Measurements from ENCODE around the gene PROSER3. TPM values are rescaled to one million over a fixed set of nuclear protein-coding genes. Genes with fewer than 3 reads are reported as not detected.
"Not testable (repeated sequence)": the region's sequence is repeated elsewhere in the genome, so short reads cannot be mapped to it uniquely, and the experiment has no call there.

Gene PROSER3
- total RNA-seq, 2 donors from 2014 or later, result 36.2 to 36.6 TPM

- Mint-ChIP-seq H3K4me3 (no peak overlapping the region), H3K27ac (no peak overlapping the region), H3K4me1 (peaks cover 7% of the 10 kb centered on the region), H3K36me3 (ENCODE audit: low read depth) (no peaks in the 10 kb centered on the region), H3K27me3 (peaks cover 34% of the 10 kb centered on the region)
- ATAC-seq (no peak), DNase-seq (no peak)
- no peaks in the 10 kb centered on the region for H3K9me3 ChIP-seq (ENCODE audit: control insufficient read depth, low read length, poor library complexity, severe bottlenecking)
Measured at GRCh38 chr19:35793381-35794165, 35.6 kb downstream of the PROSER3 start.

- not testable (repeated sequence) for DNase-seq; H3K4me1 Mint-ChIP-seq; H3K4me3 Mint-ChIP-seq; H3K36me3 Mint-ChIP-seq (ENCODE audit: low read depth); ATAC-seq; H3K27ac Mint-ChIP-seq; H3K9me3 ChIP-seq (ENCODE audit: control insufficient read depth, low read length, poor library complexity, severe bottlenecking)
- H3K27me3 Mint-ChIP-seq, result peaks cover 39% of the 10 kb centered on the region
Measured at GRCh38 chr19:35795564-35795963, 37.6 kb downstream of the PROSER3 start.

- peak overlapping the region; percentile 25 for H3K4me3 Mint-ChIP-seq
- ATAC-seq, result no peak
- H3K9me3 ChIP-seq (ENCODE audit: control insufficient read depth, low read length, poor library complexity, severe bottlenecking), result no peaks in the 10 kb centered on the region
- H3K36me3 Mint-ChIP-seq (ENCODE audit: low read depth), result no peaks in the 10 kb centered on the region
- H3K27me3 Mint-ChIP-seq, result peaks cover 39% of the 10 kb centered on the region
- peaks cover 9% of the 10 kb centered on the region for H3K4me1 Mint-ChIP-seq
- no peak for DNase-seq
- no peak overlapping the region for H3K27ac Mint-ChIP-seq
Measured at GRCh38 chr19:35796645-35797542, 38.9 kb downstream of the PROSER3 start.

GRCh38 chr19:35797663-35798062 is 39.7 kb downstream of the PROSER3 start:
- H3K4me1 Mint-ChIP-seq, result peaks cover 9% of the 10 kb centered on the region
- H3K27me3 Mint-ChIP-seq, result peaks cover 34% of the 10 kb centered on the region
- DNase-seq (no peak), ATAC-seq (no peak)
- H3K27ac Mint-ChIP-seq, result no peak overlapping the region
- no peaks in the 10 kb centered on the region for H3K36me3 Mint-ChIP-seq (ENCODE audit: low read depth)
- no peaks in the 10 kb centered on the region for H3K9me3 ChIP-seq (ENCODE audit: control insufficient read depth, low read length, poor library complexity, severe bottlenecking)
- no peak overlapping the region for H3K4me3 Mint-ChIP-seq

- Mint-ChIP-seq H3K4me1 (peaks cover 18% of the 10 kb centered on the region), H3K27ac (no peak overlapping the region), H3K27me3 (peaks cover 17% of the 10 kb centered on the region), H3K4me3 (no peak overlapping the region), H3K36me3 (ENCODE audit: low read depth) (no peaks in the 10 kb centered on the region)
- no peaks in the 10 kb centered on the region for H3K9me3 ChIP-seq (ENCODE audit: control insufficient read depth, low read length, poor library complexity, severe bottlenecking)
- DNase-seq (no peak), ATAC-seq (no peak)
Measured at GRCh38 chr19:35801828-35802227, 43.9 kb downstream of the PROSER3 start.

GRCh38 chr19:35805526-35806102 is 47.6 kb downstream of the PROSER3 start:
- ATAC-seq, result no peak
- DNase-seq, result no peak
- H3K9me3 ChIP-seq (ENCODE audit: control insufficient read depth, low read length, poor library complexity, severe bottlenecking), result no peaks in the 10 kb centered on the region
- Mint-ChIP-seq H3K4me3 (no peak overlapping the region), H3K27me3 (peaks cover 12% of the 10 kb centered on the region), H3K27ac (no peak overlapping the region), H3K36me3 (ENCODE audit: low read depth) (no peaks in the 10 kb centered on the region), H3K4me1 (peaks cover 13% of the 10 kb centered on the region)

GRCh38 chr19:35806597-35806996 is 48.6 kb downstream of the PROSER3 start:
- no peak overlapping the region for H3K27ac Mint-ChIP-seq
- DNase-seq (no peak), ATAC-seq (no peak)
- H3K36me3 Mint-ChIP-seq (ENCODE audit: low read depth), result no peaks in the 10 kb centered on the region
- peaks cover 13% of the 10 kb centered on the region for H3K4me1 Mint-ChIP-seq
- peaks cover 17% of the 10 kb centered on the region for H3K27me3 Mint-ChIP-seq
- H3K9me3 ChIP-seq (ENCODE audit: control insufficient read depth, low read length, poor library complexity, severe bottlenecking), result no peaks in the 10 kb centered on the region
- no peak overlapping the region for H3K4me3 Mint-ChIP-seq

GRCh38 chr19:35807633-35808032 is 49.7 kb downstream of the PROSER3 start:
- ATAC-seq (no peak), DNase-seq (no peak)
- Mint-ChIP-seq H3K4me3 (no peak overlapping the region), H3K4me1 (peaks cover 13% of the 10 kb centered on the region), H3K36me3 (ENCODE audit: low read depth) (no peaks in the 10 kb centered on the region), H3K27ac (peak overlapping the region; percentile 51), H3K27me3 (peaks cover 28% of the 10 kb centered on the region)
- H3K9me3 ChIP-seq (ENCODE audit: control insufficient read depth, low read length, poor library complexity, severe bottlenecking), result no peaks in the 10 kb centered on the region

GRCh38 chr19:35811317-35812219 is 53.6 kb downstream of the PROSER3 start:
- ATAC-seq, result no peak
- Mint-ChIP-seq H3K4me3 (no peak overlapping the region), H3K4me1 (peaks cover 2% of the 10 kb centered on the region), H3K36me3 (ENCODE audit: low read depth) (no peaks in the 10 kb centered on the region), H3K27ac (no peak overlapping the region), H3K27me3 (peaks cover 43% of the 10 kb centered on the region)
- DNase-seq, result no peak
- H3K9me3 ChIP-seq (ENCODE audit: control insufficient read depth, low read length, poor library complexity, severe bottlenecking), result no peaks in the 10 kb centered on the region

GRCh38 chr19:35812220-35813042 is 54.5 kb downstream of the PROSER3 start, which contains the start of gene PRODH2:
Gene PRODH2 (minus strand): TSS chr19:35812845. CDS start chr19:35812805, 40 bp downstream.
- Mint-ChIP-seq H3K4me1 (peaks cover 2% of the 10 kb centered on the region), H3K4me3 (no peak within 1 kb of the TSS), H3K27me3 (peaks cover 46% of the 10 kb centered on the region), H3K36me3 (ENCODE audit: low read depth) (no peaks in the 10 kb centered on the region), H3K27ac (no peak within 1 kb of the TSS)
- DNase-seq, result no peak
- ATAC-seq, result no peak
- H3K9me3 ChIP-seq (ENCODE audit: control insufficient read depth, low read length, poor library complexity, severe bottlenecking), result no peaks in the 10 kb centered on the region

- Mint-ChIP-seq H3K4me1 (peaks cover 2% of the 10 kb centered on the region), H3K27ac (no peak overlapping the region), H3K4me3 (no peak overlapping the region), H3K27me3 (peaks cover 43% of the 10 kb centered on the region), H3K36me3 (ENCODE audit: low read depth) (peaks cover under 1% of the 10 kb centered on the region)
- ATAC-seq (no peak), DNase-seq (no peak)
- no peaks in the 10 kb centered on the region for H3K9me3 ChIP-seq (ENCODE audit: control insufficient read depth, low read length, poor library complexity, severe bottlenecking)
Measured at GRCh38 chr19:35813043-35813890, 55.3 kb downstream of the PROSER3 start.

All from T-helper 17 cell (primary cell).